Adipocyte (in vitro differentiated cells): Measurements from ENCODE around the gene PIK3AP1.
A peak's percentile ranks its signal among the peaks of the same experiment; 100 is the strongest.

Experiments used
- DNase-seq: peaks from one replicate; pipeline ENCODE4 v3.0.0-alpha.2; 2015; ENCODE audit warnings: low read depth
- H3K27me3 ChIP-seq: replicated peaks from 2 replicates; pipeline ENCODE4 v1.7.0; 2013; ENCODE audit warnings: mild to moderate bottlenecking, low read length, moderate library complexity; ENCODE audit not compliant: control insufficient read depth, insufficient read depth
- H3K36me3 ChIP-seq: 2 replicates; pipeline ENCODE4 v1.7.0; 2013; ENCODE audit warnings: low read length, mild to moderate bottlenecking, moderate library complexity; ENCODE audit not compliant: control insufficient read depth, insufficient read depth, severe bottlenecking
- H3K4me1 ChIP-seq: 2 replicates; pipeline ENCODE4 v1.7.0; 2013; ENCODE audit warnings: mild to moderate bottlenecking, low read length, moderate library complexity; ENCODE audit not compliant: control insufficient read depth, insufficient read depth
- H3K4me3 ChIP-seq: 2 replicates; pipeline ENCODE4 v1.7.0; 2013; ENCODE audit warnings: mild to moderate bottlenecking, low read length, moderate library complexity
- H3K9ac ChIP-seq: 2 replicates; pipeline ENCODE4 v1.7.0; 2013; ENCODE audit warnings: mild to moderate bottlenecking, low read length, moderate library complexity
- H3K9me3 ChIP-seq: 2 replicates; pipeline ENCODE4 v1.7.0; 2013; ENCODE audit warnings: mild to moderate bottlenecking, low read length, moderate library complexity; ENCODE audit not compliant: control insufficient read depth

PIK3AP1 gene

GRCh38 chr10:96719200-96719599 lies 1.1 kb downstream of the PIK3AP1 start:
- H3K9me3 ChIP-seq = no peaks in the 10 kb centered on the region
- peaks cover 52% of the 10 kb centered on the region for H3K27me3 ChIP-seq
- no peaks in the 10 kb centered on the region for H3K36me3 ChIP-seq

GRCh38 chr10:96718304-96718990 lies 1.9 kb downstream of the PIK3AP1 start:
- Histone ChIP-seq H3K9ac (no peak overlapping the region), H3K4me3 (no peak overlapping the region), H3K4me1 (no peaks in the 10 kb centered on the region), H3K36me3 (no peaks in the 10 kb centered on the region), H3K27me3 (peaks cover 48% of the 10 kb centered on the region), H3K9me3 (no peaks in the 10 kb centered on the region)
- DNase-seq = no peak

More at GRCh38 chr10:96719200-96719599, 1.1 kb downstream of the PIK3AP1 start:
- H3K9ac ChIP-seq = no peak overlapping the region
- no peak for DNase-seq
- no peak overlapping the region for H3K4me3 ChIP-seq
- no peaks in the 10 kb centered on the region for H3K4me1 ChIP-seq

GRCh38 chr10:96716390-96716789 lies 3.9 kb downstream of the PIK3AP1 start:
- no peak for DNase-seq
- Histone ChIP-seq H3K4me3 (no peak overlapping the region), H3K36me3 (no peaks in the 10 kb centered on the region), H3K9ac (no peak overlapping the region), H3K9me3 (no peaks in the 10 kb centered on the region), H3K4me1 (no peaks in the 10 kb centered on the region), H3K27me3 (peaks cover 39% of the 10 kb centered on the region)

- Histone ChIP-seq H3K4me3 (no peak overlapping the region), H3K9ac (no peak overlapping the region), H3K4me1 (no peaks in the 10 kb centered on the region), H3K9me3 (no peaks in the 10 kb centered on the region), H3K27me3 (peaks cover 28% of the 10 kb centered on the region), H3K36me3 (no peaks in the 10 kb centered on the region)
- DNase-seq = no peak
Observed at GRCh38 chr10:96714746-96715255, 5.5 kb downstream of the PIK3AP1 start.

- Histone ChIP-seq H3K9ac (no peak overlapping the region), H3K4me3 (no peak overlapping the region), H3K36me3 (no peaks in the 10 kb centered on the region), H3K9me3 (no peaks in the 10 kb centered on the region), H3K27me3 (peaks cover 21% of the 10 kb centered on the region), H3K4me1 (no peaks in the 10 kb centered on the region)
- DNase-seq = peak; percentile 19
Observed at GRCh38 chr10:96714031-96714590, 6.2 kb downstream of the PIK3AP1 start.

GRCh38 chr10:96712662-96713271 lies 7.5 kb downstream of the PIK3AP1 start:
- Histone ChIP-seq H3K4me3 (no peak overlapping the region), H3K9me3 (no peaks in the 10 kb centered on the region), H3K4me1 (no peaks in the 10 kb centered on the region), H3K27me3 (peaks cover 10% of the 10 kb centered on the region), H3K9ac (no peak overlapping the region), H3K36me3 (no peaks in the 10 kb centered on the region)
- no peak for DNase-seq

GRCh38 chr10:96711048-96711728 lies 9.1 kb downstream of the PIK3AP1 start:
- no peaks in the 10 kb centered on the region for H3K4me1 ChIP-seq
- no peak overlapping the region for H3K4me3 ChIP-seq
- no peak for DNase-seq
- H3K9me3 ChIP-seq = no peaks in the 10 kb centered on the region
- H3K27me3 ChIP-seq = no peaks in the 10 kb centered on the region
- no peak overlapping the region for H3K9ac ChIP-seq
- H3K36me3 ChIP-seq = no peaks in the 10 kb centered on the region

- Histone ChIP-seq H3K4me1 (no peaks in the 10 kb centered on the region), H3K36me3 (no peaks in the 10 kb centered on the region), H3K9ac (no peak overlapping the region), H3K9me3 (no peaks in the 10 kb centered on the region), H3K4me3 (no peak overlapping the region), H3K27me3 (no peaks in the 10 kb centered on the region)
- no peak for DNase-seq
Observed at GRCh38 chr10:96709525-96709924, 10.8 kb downstream of the PIK3AP1 start.

- no peak overlapping the region for H3K9ac ChIP-seq
- H3K4me3 ChIP-seq = no peak overlapping the region
- H3K36me3 ChIP-seq = no peaks in the 10 kb centered on the region
- no peaks in the 10 kb centered on the region for H3K4me1 ChIP-seq
- H3K9me3 ChIP-seq = no peaks in the 10 kb centered on the region
- H3K27me3 ChIP-seq = no peaks in the 10 kb centered on the region
- DNase-seq = no peak
Observed at GRCh38 chr10:96708996-96709395, 11.3 kb downstream of the PIK3AP1 start.

GRCh38 chr10:96708456-96708855 lies 11.9 kb downstream of the PIK3AP1 start:
- no peaks in the 10 kb centered on the region for H3K9me3 ChIP-seq
- H3K36me3 ChIP-seq = no peaks in the 10 kb centered on the region
- H3K9ac ChIP-seq = no peak overlapping the region
- H3K27me3 ChIP-seq = no peaks in the 10 kb centered on the region
- DNase-seq = no peak
- no peak overlapping the region for H3K4me3 ChIP-seq
- no peaks in the 10 kb centered on the region for H3K4me1 ChIP-seq

- no peak for DNase-seq
- Histone ChIP-seq H3K27me3 (no peaks in the 10 kb centered on the region), H3K36me3 (no peaks in the 10 kb centered on the region), H3K9me3 (no peaks in the 10 kb centered on the region), H3K9ac (no peak overlapping the region), H3K4me3 (no peak overlapping the region), H3K4me1 (no peaks in the 10 kb centered on the region)
Observed at GRCh38 chr10:96706331-96706853, 13.9 kb downstream of the PIK3AP1 start.
